ENCODE measurements around the gene MBD4.
"Not testable (repeated sequence)": the region's sequence is repeated elsewhere in the genome, so short reads cannot be mapped to it uniquely, and the experiment has no call there.

MBD4 gene

DNA sequence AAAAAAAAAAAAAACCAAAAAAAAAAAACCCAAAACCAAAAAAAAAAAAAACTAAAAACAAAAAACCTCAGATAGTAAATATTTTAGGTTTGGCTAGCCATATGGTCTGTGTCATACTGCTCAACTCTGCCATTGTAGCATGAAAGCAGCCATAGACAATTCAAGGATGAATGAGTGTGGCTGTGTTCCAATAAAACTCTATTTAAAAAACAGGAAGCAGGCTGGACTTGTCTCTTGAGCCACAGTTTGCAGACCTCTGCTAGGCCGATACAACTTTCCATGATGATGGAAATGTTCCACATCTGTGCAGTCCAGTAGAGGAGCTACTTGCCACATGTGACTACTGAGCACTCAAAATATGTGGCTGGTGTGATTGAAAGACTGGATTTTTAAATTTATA is 22.4 kb downstream of the MBD4 start:
- ChIA-PET POLR2A (no interaction called here), CTCF (no interaction called here)
- TF ChIP-seq, protein P1, sequence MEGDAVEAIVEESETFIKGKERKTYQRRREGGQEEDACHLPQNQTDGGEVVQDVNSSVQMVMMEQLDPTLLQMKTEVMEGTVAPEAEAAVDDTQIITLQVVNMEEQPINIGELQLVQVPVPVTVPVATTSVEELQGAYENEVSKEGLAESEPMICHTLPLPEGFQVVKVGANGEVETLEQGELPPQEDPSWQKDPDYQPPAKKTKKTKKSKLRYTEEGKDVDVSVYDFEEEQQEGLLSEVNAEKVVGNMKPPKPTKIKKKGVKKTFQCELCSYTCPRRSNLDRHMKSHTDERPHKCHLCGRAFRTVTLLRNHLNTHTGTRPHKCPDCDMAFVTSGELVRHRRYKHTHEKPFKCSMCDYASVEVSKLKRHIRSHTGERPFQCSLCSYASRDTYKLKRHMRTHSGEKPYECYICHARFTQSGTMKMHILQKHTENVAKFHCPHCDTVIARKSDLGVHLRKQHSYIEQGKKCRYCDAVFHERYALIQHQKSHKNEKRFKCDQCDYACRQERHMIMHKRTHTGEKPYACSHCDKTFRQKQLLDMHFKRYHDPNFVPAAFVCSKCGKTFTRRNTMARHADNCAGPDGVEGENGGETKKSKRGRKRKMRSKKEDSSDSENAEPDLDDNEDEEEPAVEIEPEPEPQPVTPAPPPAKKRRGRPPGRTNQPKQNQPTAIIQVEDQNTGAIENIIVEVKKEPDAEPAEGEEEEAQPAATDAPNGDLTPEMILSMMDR (IDR thresholded peaks at IDR 0.05; ENCODE audit: insufficient read depth, low read length, missing control alignments), result no peak
- no peak overlapping the region for H3K4me3 ChIP-seq (ENCODE audit: low read depth, low read length)
- no peak for DNase-seq (ENCODE audit: low read depth, low spot score)

DNA sequence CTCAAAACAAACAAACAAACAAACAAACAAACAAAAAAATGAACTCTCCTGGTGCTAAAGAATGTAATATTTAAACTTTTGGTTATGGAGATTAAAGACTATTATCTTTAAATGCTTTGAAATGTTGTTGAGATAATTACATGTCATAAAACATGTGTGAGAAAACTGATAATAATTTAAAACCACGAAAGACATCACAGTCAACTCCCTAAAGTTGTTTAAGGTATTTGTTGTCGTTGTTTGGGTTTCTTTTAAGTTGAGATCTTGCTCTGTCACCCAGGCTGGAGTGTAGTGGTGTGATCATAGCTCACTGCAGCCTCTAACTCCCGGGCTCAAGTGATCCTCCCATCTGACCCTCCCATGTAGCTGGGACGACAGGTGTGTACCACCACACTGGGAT is 23.3 kb downstream of the MBD4 start:
- no peak overlapping the region for H3K4me3 ChIP-seq (ENCODE audit: low read depth, low read length)
- ChIA-PET CTCF (no interaction called here), POLR2A (no interaction called here)
- DNase-seq (ENCODE audit: low read depth, low spot score), result no peak
- TF ChIP-seq, protein P1 (IDR thresholded peaks at IDR 0.05; ENCODE audit: insufficient read depth, low read length, missing control alignments), result no peak

DNA sequence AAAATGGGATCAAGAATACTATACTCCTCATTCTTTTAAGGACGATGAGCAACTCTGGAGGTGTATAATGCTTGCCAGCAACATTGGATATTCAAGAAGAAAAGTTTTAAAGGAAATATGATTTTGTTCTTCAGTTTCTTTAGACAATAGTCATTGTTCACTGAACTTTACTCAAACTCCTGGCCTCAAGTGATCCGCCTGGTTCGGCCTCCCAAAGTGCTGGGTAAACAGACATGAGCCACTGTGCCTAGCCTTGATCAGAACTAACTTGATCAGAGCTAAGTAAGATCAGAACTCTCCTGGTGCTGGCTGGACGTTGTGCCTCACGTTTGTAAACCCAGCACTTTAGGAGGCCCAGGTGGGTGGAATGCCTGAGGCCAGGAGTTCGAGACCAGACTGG is 23.9 kb downstream of the MBD4 start:
- POLR2A ChIA-PET, result no interaction called here
- CTCF ChIA-PET, result interaction anchor here (3.0 kb wide), 1 partner anchor 33 kb away, joined by 8 read pairs; no protein-coding TSS in a partner anchor
- TF ChIP-seq, protein P1 (IDR thresholded peaks at IDR 0.05; ENCODE audit: insufficient read depth, low read length, missing control alignments), result no peak

DNA sequence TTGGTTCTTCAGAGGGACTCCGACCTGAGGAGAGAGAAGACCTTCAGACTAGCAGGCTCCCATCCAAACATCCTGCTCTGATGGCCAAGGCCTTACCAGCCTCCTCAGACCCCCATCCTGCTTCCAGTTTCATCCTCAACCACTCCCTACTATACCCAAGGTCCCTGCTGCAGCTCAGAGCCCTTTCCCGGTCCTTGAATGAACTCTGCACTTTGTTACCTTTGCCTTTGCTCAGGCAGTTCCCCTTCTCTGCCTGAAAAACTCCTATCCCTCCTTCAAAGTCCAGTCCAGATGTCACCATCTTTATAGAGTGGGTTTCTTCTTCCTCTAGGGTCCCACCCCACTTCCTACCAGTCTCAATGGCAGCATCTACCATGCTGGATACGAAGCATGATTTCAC is 24.4 kb downstream of the MBD4 start:
- CTCF ChIA-PET, result interaction anchor here (3.0 to 5.1 kb wide), 2 partner anchors 15 to 32 kb away, joined by 8 to 30 read pairs; no protein-coding TSS in a partner anchor
- no peak overlapping the region for H3K4me3 ChIP-seq (ENCODE audit: low read depth, low read length)
- POLR2A ChIA-PET, result no interaction called here
- TF ChIP-seq, protein P1 (IDR thresholded peaks at IDR 0.05; ENCODE audit: insufficient read depth, low read length, missing control alignments), result no peak
- no peak for DNase-seq (ENCODE audit: low read depth, low spot score)

More for the DNA sequence above, 23.9 kb downstream of the MBD4 start:
- H3K4me3 ChIP-seq (ENCODE audit: low read depth, low read length), result no peak overlapping the region
- no peak for DNase-seq (ENCODE audit: low read depth, low spot score)

DNA sequence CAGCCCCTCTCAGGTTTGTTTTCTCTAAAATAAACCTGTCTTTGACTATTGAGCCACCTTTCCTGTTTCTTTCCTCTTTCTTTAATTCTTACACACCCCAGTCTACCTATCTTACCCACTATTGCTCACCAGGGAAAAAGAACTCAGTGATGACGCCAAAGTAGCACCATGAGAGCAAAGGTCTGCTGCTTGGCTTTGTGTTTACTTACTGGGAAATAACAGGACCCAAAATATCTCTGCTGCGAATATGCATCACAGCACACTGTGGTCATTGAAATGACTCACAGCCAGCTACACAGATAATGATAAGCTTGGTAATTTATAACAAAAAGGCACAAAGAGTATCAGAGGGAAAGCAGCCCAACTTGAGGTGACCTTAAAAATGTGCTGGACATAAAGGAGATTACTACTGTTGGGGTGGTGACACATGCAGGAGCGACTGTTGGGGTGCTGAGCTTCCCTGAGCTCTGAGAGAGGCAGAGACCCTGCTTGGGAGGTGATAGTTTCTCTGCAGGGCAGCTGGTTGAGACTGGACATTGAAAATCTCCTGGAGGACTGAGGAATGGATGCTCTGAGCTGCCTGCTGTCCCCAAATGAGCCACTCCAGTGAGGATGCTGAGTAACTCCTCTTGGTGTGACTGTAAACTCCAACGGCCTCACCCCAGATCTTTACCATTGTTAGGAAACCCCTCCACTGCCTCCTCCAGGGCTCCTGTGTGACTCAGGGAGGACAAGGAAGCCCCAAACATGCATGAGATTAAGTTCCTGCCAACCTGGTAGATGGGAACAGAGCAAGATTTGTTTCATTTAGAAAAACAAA is 25.9 kb downstream of the MBD4 start:
- ChIA-PET CTCF (interaction anchor here (3.0 to 5.1 kb wide), 2 partner anchors 14 to 31 kb away, joined by 8 to 30 read pairs; no protein-coding TSS in a partner anchor), POLR2A (interaction anchor here (1.5 kb wide), 1 partner anchor 26 kb away, joined by 6 read pairs; the partner anchor contains the start of genes IFT122 and MBD4)
- TF ChIP-seq, protein P1 (IDR thresholded peaks at IDR 0.05; ENCODE audit: insufficient read depth, low read length, missing control alignments), result no peak
- H3K4me3 ChIP-seq (ENCODE audit: low read depth, low read length), result no peak overlapping the region
- DNase-seq (ENCODE audit: low read depth, low spot score), result peak; percentile 61

DNA sequence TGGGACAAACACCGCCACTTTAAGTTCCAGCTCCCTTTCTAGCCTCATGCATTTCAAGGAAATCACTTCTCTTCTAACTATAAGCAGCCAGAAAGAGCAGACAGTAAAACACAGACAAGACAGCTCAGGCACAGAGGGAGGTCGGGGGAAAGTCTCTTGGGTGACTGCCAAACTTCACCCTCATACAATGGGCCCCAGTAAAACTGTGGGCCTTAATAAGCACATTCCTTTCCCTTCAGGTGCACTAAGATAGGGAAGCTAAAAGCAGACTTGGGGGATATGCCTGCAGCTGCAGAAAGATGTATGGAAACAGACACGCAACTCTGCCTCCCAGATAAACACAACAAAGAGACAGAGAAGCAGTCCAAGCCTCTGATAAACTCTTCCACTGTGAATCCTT is 26.5 kb downstream of the MBD4 start:
- ChIA-PET CTCF (interaction anchor here (0.9 to 5.1 kb wide), 4 partner anchors 10 to 97 kb away, joined by 3 to 30 read pairs (median 6); a partner anchor contains a TSS), POLR2A (interaction anchor here (1.5 kb wide), 1 partner anchor 27 kb away, joined by 6 read pairs; the partner anchor contains the start of genes IFT122 and MBD4)
- DNase-seq (ENCODE audit: low read depth, low spot score); H3K4me3 ChIP-seq (ENCODE audit: low read depth, low read length): not testable (repeated sequence)
